ENCODE results near the gene MED27. TPM values are rescaled to one million over a fixed set of nuclear protein-coding genes. Genes with fewer than 3 reads are reported as not detected.

MED27 gene
- total and polyA plus RNA-seq, 2 of the 4 experiments (the other 2 are of a cell fraction), result 50.2 to 63.4 TPM

- no TSS peak for BruUV-seq (replicated peaks)
- Histone ChIP-seq H4K91ac (ENCODE audit: insufficient read depth, low read depth, low read length) (no peak overlapping the region), H3K14ac (replicated peaks; ENCODE audit: low read depth, low read length) (no peak overlapping the region), H2BK5ac (ENCODE audit: low read depth, low read length, poor library complexity, severe bottlenecking) (no peak overlapping the region), H3K18ac (ENCODE audit: low read depth, low read length) (no peak overlapping the region), H3K9me1 (ENCODE audit: insufficient read depth, low read length) (no peaks in the 10 kb centered on the region; the same call in none of the 2 replicates), H3K4me3 (ENCODE audit: insufficient read depth, low read depth, low read length) (no peak overlapping the region), H2AK9ac (replicated peaks; ENCODE audit: low read depth, low read length, poor library complexity) (no peak overlapping the region), H3K27me3 (ENCODE audit: control insufficient read depth, insufficient read depth, low read length) (no peaks in the 10 kb centered on the region), H3K9me3 (ENCODE audit: control insufficient read depth, insufficient read depth, low read length) (no peaks in the 10 kb centered on the region), H3K4me1 (ENCODE audit: control insufficient read depth, insufficient read depth, low read length) (peaks cover 5% of the 10 kb centered on the region; the same call in 1 of the 2 replicates), H4K20me1 (ENCODE audit: insufficient read depth, low read length) (peaks cover 15% of the 10 kb centered on the region; the same call in 1 of the 2 replicates), H3K79me1 (ENCODE audit: low read depth in 1 of 2, low read length in 2 of 2) (peaks cover 32 to 56% of the 10 kb centered on the region in 2 experiments), H3K4ac (ENCODE audit: low read depth, low read length) (no peak overlapping the region), H3K36me3 (ENCODE audit: control insufficient read depth, insufficient read depth, low read length) (no peaks in the 10 kb centered on the region; the same call in 1 of the 2 replicates), H2AFZ (replicated peaks; ENCODE audit: low read length, poor library complexity) (no peak overlapping the region), H3K56ac (ENCODE audit: extremely low read depth, insufficient read depth, low read length) (no peak overlapping the region), H2BK20ac (ENCODE audit: low read depth, low read length) (no peak overlapping the region), H3K27ac (ENCODE audit: insufficient read depth, low read length) (no peak overlapping the region), H3K23ac (ENCODE audit: low read depth, low read length) (no peak overlapping the region), H3K4me2 (ENCODE audit: low read depth, low read length) (no peak overlapping the region), H2BK15ac (ENCODE audit: low read depth, low read length) (no peak overlapping the region), H4K5ac (ENCODE audit: low read depth, low read length) (no peak overlapping the region), H3K9ac (ENCODE audit: low read depth, low read length) (no peak overlapping the region), H2AK5ac (ENCODE audit: low read depth, low read length) (no peak overlapping the region), H4K8ac (ENCODE audit: low read depth in 2 of 2, low read length in 2 of 2) (no peak overlapping the region), H2BK120ac (ENCODE audit: low read depth, low read length) (no peak overlapping the region)
- intact Hi-C loops (cut with micrococcal nuclease), result no loop called here
- no CpG with 5 or more reads among the region's 8 CpGs for WGBS, 2 experiments (ENCODE audit: extremely low coverage in 2 of 2, insufficient read length in 1 of 2)
- ChIA-PET POLR2A (ENCODE audit: unreplicated experiment) (no interaction called here), CTCF (no interaction called here)
- DNase-seq (no peak), ATAC-seq (ENCODE audit: low read depth) (no peak)
- in situ Hi-C loops (cut with MboI; ENCODE audit: low sequenced_read_pairs), result no loop called here
- dilution Hi-C loops (cut with HindIII; ENCODE audit: low sequenced_read_pairs, unreplicated experiment), result no loop called here
- TF ChIP-seq, protein P1, sequence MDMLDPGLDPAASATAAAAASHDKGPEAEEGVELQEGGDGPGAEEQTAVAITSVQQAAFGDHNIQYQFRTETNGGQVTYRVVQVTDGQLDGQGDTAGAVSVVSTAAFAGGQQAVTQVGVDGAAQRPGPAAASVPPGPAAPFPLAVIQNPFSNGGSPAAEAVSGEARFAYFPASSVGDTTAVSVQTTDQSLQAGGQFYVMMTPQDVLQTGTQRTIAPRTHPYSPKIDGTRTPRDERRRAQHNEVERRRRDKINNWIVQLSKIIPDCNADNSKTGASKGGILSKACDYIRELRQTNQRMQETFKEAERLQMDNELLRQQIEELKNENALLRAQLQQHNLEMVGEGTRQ (IDR thresholded peaks at IDR 0.05; ENCODE audit: low read depth, low read length), result no peak
- no peak for TF ChIP-seq MAZ (IDR thresholded peaks at IDR 0.05; ENCODE audit: borderline replicate concordance, low read depth, low read length)
- TF ChIP-seq, protein P2, sequence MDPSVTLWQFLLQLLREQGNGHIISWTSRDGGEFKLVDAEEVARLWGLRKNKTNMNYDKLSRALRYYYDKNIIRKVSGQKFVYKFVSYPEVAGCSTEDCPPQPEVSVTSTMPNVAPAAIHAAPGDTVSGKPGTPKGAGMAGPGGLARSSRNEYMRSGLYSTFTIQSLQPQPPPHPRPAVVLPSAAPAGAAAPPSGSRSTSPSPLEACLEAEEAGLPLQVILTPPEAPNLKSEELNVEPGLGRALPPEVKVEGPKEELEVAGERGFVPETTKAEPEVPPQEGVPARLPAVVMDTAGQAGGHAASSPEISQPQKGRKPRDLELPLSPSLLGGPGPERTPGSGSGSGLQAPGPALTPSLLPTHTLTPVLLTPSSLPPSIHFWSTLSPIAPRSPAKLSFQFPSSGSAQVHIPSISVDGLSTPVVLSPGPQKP (IDR thresholded peaks at IDR 0.05; ENCODE audit: borderline replicate concordance, low read depth, low read length), result no peak
- TF ChIP-seq CEBPB (IDR thresholded peaks at IDR 0.05; ENCODE audit: low read depth, low read length), result peak; percentile 89
- TF ChIP-seq NFE2L2 (IDR thresholded peaks at IDR 0.05; ENCODE audit: low read depth, low read length), result no peak
- TF ChIP-seq BHLHE40 (IDR thresholded peaks at IDR 0.05; ENCODE audit: low read depth, low read length), result no peak
- TF ChIP-seq RAD21 (IDR thresholded peaks at IDR 0.05; ENCODE audit: low read length), result no peak
- TF ChIP-seq POLR2A (IDR thresholded peaks at IDR 0.05; ENCODE audit: low read depth, low read length), result no peak
Observed at GRCh38 chr9:131980267-131981016, 99.2 kb downstream of the MED27 start.
